ENCODE results near the gene PHF20.
"Not testable (repeated sequence)": the region's sequence is repeated elsewhere in the genome, so short reads cannot be mapped to it uniquely, and the experiment has no call there.

Gene PHF20

DNA sequence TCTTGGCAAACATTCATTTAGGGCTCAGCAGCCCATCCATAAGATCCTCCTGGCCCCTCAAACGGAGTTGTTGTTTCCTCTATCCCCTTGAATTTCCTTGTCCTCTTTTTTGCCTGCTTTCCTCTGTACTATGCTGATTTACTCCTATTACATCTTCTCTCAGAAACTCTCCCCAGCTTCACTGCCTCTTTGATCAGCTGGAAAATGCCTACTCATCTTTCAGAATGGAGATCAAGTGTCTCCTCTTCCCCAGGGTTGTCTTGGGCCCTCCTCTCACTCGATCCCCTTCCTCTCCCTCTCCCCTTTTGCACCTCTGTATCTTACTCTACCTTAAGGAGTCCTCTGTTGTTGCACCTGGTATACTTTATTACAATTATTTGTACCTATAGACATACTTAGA is 60.2 kb downstream of the PHF20 start:
- Mint-ChIP-seq H3K9me3 (peaks cover 2% of the 10 kb centered on the region), H3K4me1 (ENCODE audit: low read depth) (peaks cover 41% of the 10 kb centered on the region), H3K27ac (peak overlapping the region; percentile 31), H3K36me3 (ENCODE audit: low read depth) (peaks cover 51% of the 10 kb centered on the region), H3K4me3 (no peak overlapping the region), H3K27me3 (no peaks in the 10 kb centered on the region)
- DNase-seq = no peak

GRCh38 chr20:35833241-35833640 is 61.4 kb downstream of the PHF20 start:
- H3K27me3 Mint-ChIP-seq = no peaks in the 10 kb centered on the region
- peaks cover 50% of the 10 kb centered on the region for H3K36me3 Mint-ChIP-seq (ENCODE audit: low read depth)
- peaks cover 2% of the 10 kb centered on the region for H3K9me3 Mint-ChIP-seq
- H3K27ac Mint-ChIP-seq = peak overlapping the region; percentile 30
- no peak for DNase-seq
- no peak overlapping the region for H3K4me3 Mint-ChIP-seq
- H3K4me1 Mint-ChIP-seq (ENCODE audit: low read depth) = peaks cover 49% of the 10 kb centered on the region

- H3K36me3 Mint-ChIP-seq (ENCODE audit: low read depth) = peaks cover 39% of the 10 kb centered on the region
- peak overlapping the region; percentile 22 for H3K27ac Mint-ChIP-seq
- H3K9me3 Mint-ChIP-seq = peaks cover 4% of the 10 kb centered on the region
- H3K4me1 Mint-ChIP-seq (ENCODE audit: low read depth) = peaks cover 48% of the 10 kb centered on the region
- no peaks in the 10 kb centered on the region for H3K27me3 Mint-ChIP-seq
- no peak overlapping the region for H3K4me3 Mint-ChIP-seq
- no peak for DNase-seq
Observed at GRCh38 chr20:35837577-35838195, 65.9 kb downstream of the PHF20 start.

GRCh38 chr20:35838205-35838604 is 66.4 kb downstream of the PHF20 start:
- Mint-ChIP-seq H3K27ac (peak overlapping the region; percentile 65), H3K4me1 (ENCODE audit: low read depth) (peaks cover 45% of the 10 kb centered on the region)
- DNase-seq = no peak

GRCh38 chr20:35839904-35840303 is 68.1 kb downstream of the PHF20 start:
- peaks cover 37% of the 10 kb centered on the region for H3K4me1 Mint-ChIP-seq (ENCODE audit: low read depth)
- peaks cover 48% of the 10 kb centered on the region for H3K36me3 Mint-ChIP-seq (ENCODE audit: low read depth)
- H3K27me3 Mint-ChIP-seq = no peaks in the 10 kb centered on the region
- no peak overlapping the region for H3K4me3 Mint-ChIP-seq
- peaks cover 4% of the 10 kb centered on the region for H3K9me3 Mint-ChIP-seq
- no peak for DNase-seq
- H3K27ac Mint-ChIP-seq = peak overlapping the region; percentile 6

More at GRCh38 chr20:35838205-35838604, 66.4 kb downstream of the PHF20 start:
- Mint-ChIP-seq H3K9me3 (peaks cover 4% of the 10 kb centered on the region), H3K4me3 (no peak overlapping the region), H3K36me3 (ENCODE audit: low read depth) (peaks cover 42% of the 10 kb centered on the region), H3K27me3 (no peaks in the 10 kb centered on the region)

- H3K4me3 Mint-ChIP-seq = no peak overlapping the region
- peaks cover 4% of the 10 kb centered on the region for H3K9me3 Mint-ChIP-seq
- DNase-seq = no peak
- H3K36me3 Mint-ChIP-seq (ENCODE audit: low read depth) = peaks cover 49% of the 10 kb centered on the region
- H3K27me3 Mint-ChIP-seq = no peaks in the 10 kb centered on the region
- no peak overlapping the region for H3K27ac Mint-ChIP-seq
- peaks cover 32% of the 10 kb centered on the region for H3K4me1 Mint-ChIP-seq (ENCODE audit: low read depth)
Observed at GRCh38 chr20:35840421-35840820, 68.6 kb downstream of the PHF20 start.

DNA sequence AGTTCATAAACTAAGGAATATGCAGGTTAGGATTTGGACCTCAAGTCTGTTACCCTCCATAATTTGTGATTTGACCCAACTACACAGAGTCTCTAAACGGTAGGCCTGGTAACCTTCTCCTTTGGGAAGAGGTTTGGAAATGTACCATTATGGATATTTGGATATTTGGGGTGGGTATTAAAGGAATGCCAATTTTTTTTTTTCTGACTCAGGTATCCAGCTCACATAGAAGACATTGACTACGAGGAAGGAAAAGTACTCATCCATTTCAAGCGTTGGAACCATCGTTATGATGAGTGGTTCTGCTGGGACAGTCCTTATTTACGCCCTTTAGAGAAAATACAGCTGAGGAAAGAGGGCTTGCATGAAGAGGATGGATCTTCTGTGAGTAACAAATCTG is 70.5 kb downstream of the PHF20 start:
- no peak overlapping the region for H3K27ac Mint-ChIP-seq
- DNase-seq = no peak
- H3K9me3 Mint-ChIP-seq = peaks cover 4% of the 10 kb centered on the region
- H3K27me3 Mint-ChIP-seq = no peaks in the 10 kb centered on the region
- H3K4me3 Mint-ChIP-seq = no peak overlapping the region
- H3K36me3 Mint-ChIP-seq (ENCODE audit: low read depth) = peaks cover 63% of the 10 kb centered on the region
- peaks cover 28% of the 10 kb centered on the region for H3K4me1 Mint-ChIP-seq (ENCODE audit: low read depth)

DNA sequence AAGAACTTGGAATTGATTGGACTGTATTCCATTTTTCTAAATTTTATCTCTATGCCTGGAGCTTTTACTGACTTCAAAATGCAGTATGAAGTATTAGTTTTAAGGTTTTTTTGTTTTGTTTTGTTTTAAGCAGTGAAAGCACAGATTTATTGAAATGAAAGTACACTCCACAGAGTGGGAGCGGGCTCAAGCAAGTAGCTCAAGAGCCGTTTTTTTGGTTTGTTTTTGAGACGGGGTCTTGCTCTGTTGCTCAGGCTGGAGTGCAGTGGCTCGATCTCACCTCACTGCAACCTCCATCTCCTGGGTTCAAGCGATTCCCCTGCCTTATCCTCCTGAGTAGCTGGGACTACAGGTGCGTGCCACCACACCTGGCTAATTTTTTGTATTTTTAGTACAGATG is 72.1 kb downstream of the PHF20 start:
- H3K36me3 Mint-ChIP-seq (ENCODE audit: low read depth) = peaks cover 75% of the 10 kb centered on the region
- not testable (repeated sequence) for H3K27me3 Mint-ChIP-seq, H3K27ac Mint-ChIP-seq, H3K9me3 Mint-ChIP-seq, H3K4me3 Mint-ChIP-seq, DNase-seq
- peaks cover 21% of the 10 kb centered on the region for H3K4me1 Mint-ChIP-seq (ENCODE audit: low read depth)

GRCh38 chr20:35845561-35845960 is 73.7 kb downstream of the PHF20 start:
- Mint-ChIP-seq H3K9me3 (peaks cover 4% of the 10 kb centered on the region), H3K4me3 (no peak overlapping the region), H3K36me3 (ENCODE audit: low read depth) (peaks cover 87% of the 10 kb centered on the region), H3K27ac (no peak overlapping the region), H3K4me1 (ENCODE audit: low read depth) (peaks cover 19% of the 10 kb centered on the region), H3K27me3 (no peaks in the 10 kb centered on the region)
- no peak for DNase-seq

GRCh38 chr20:35849706-35850105 is 77.9 kb downstream of the PHF20 start:
- Mint-ChIP-seq H3K9me3 (no peaks in the 10 kb centered on the region), H3K4me1 (ENCODE audit: low read depth) (peaks cover 23% of the 10 kb centered on the region), H3K36me3 (ENCODE audit: low read depth) (peaks cover 84% of the 10 kb centered on the region), H3K27me3 (no peaks in the 10 kb centered on the region), H3K27ac (peak overlapping the region; percentile 50), H3K4me3 (no peak overlapping the region)
- DNase-seq = no peak

GRCh38 chr20:35851659-35852058 is 79.8 kb downstream of the PHF20 start:
- H3K27ac Mint-ChIP-seq, DNase-seq, H3K4me3 Mint-ChIP-seq, H3K9me3 Mint-ChIP-seq, H3K27me3 Mint-ChIP-seq: not testable (repeated sequence)
- H3K36me3 Mint-ChIP-seq (ENCODE audit: low read depth) = peaks cover 79% of the 10 kb centered on the region
- H3K4me1 Mint-ChIP-seq (ENCODE audit: low read depth) = peaks cover 28% of the 10 kb centered on the region

GRCh38 chr20:35854713-35855348 is 83.0 kb downstream of the PHF20 start:
- no peaks in the 10 kb centered on the region for H3K9me3 Mint-ChIP-seq
- H3K27ac Mint-ChIP-seq = no peak overlapping the region
- no peak for DNase-seq
- peaks cover 72% of the 10 kb centered on the region for H3K36me3 Mint-ChIP-seq (ENCODE audit: low read depth)
- no peak overlapping the region for H3K4me3 Mint-ChIP-seq
- peaks cover 22% of the 10 kb centered on the region for H3K4me1 Mint-ChIP-seq (ENCODE audit: low read depth)
- no peaks in the 10 kb centered on the region for H3K27me3 Mint-ChIP-seq

GRCh38 chr20:35855641-35856040 is 83.8 kb downstream of the PHF20 start:
- not testable (repeated sequence) for H3K4me3 Mint-ChIP-seq, DNase-seq, H3K27me3 Mint-ChIP-seq, H3K9me3 Mint-ChIP-seq, H3K27ac Mint-ChIP-seq
- Mint-ChIP-seq H3K36me3 (ENCODE audit: low read depth) (peaks cover 76% of the 10 kb centered on the region), H3K4me1 (ENCODE audit: low read depth) (peaks cover 20% of the 10 kb centered on the region)

DNA sequence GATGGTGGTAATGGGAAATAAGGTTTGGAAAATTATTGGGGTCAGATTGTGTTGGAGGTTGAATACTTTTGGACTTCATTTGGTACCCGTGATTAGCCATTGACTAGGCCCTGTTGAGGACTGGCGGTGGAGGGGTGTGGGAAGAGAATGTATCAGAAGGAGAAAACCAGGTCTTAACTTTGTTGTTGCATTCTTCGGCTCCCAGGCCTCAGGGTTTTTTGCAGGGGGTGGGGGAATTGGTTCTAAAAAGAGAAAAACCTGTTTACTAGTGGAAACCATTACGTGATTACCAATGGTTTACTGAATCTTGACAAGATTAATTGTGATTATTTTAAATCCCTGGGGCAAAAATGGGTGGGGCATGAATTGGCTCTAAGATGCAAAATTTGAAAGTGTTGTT is 85.1 kb downstream of the PHF20 start:
- Mint-ChIP-seq H3K27ac (peak overlapping the region; percentile 27), H3K36me3 (ENCODE audit: low read depth) (peaks cover 72% of the 10 kb centered on the region), H3K4me3 (no peak overlapping the region), H3K9me3 (no peaks in the 10 kb centered on the region), H3K4me1 (ENCODE audit: low read depth) (peaks cover 19% of the 10 kb centered on the region), H3K27me3 (no peaks in the 10 kb centered on the region)
- DNase-seq = no peak

DNA sequence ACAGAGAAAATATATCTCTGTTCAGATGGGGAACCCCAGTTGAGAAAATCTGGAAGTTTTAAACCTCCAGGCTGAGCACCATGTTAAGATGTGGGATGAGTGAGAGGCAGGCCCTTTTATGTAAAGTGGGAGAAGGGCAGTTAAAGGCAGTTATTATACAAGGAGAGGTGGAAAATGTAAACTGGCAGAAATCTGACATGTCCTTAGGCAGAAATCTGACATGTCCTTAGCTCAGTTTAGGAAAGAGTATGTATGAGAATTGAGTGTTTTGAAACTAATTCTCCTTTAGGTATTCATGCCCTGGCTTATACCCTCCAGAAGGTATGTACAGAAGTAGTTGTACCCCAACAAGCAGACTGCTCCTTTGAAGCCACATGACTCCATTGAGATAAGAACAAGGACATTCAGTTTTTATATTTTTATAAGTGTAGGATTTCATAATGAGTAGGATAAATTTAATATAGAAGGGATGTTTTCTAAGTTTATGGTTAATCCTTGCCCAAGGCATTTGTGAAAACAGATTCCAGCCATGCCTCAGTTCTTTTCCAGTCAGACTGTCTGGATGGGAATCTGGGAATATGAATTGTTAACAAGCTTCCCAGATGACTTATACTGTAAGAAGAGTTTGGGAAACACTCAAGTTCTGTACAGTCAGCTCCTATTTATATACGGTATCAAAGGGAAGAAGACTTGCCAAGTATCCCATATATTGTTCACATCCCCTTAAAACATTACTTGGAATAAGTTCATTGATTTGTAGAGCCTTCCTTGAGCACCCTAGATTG is 94.8 kb downstream of the PHF20 start:
- Mint-ChIP-seq H3K9me3 (no peaks in the 10 kb centered on the region), H3K4me3 (no peak overlapping the region), H3K27ac (peak overlapping the region; percentile 44), H3K4me1 (ENCODE audit: low read depth) (peaks cover 6% of the 10 kb centered on the region), H3K36me3 (ENCODE audit: low read depth) (peaks cover 70% of the 10 kb centered on the region), H3K27me3 (no peaks in the 10 kb centered on the region)
- DNase-seq = no peak
